GM12892 (cell line): ENCODE data around the gene OR8A1.

Source experiments
- POLR2A ChIP-seq: IDR thresholded peaks from 2 replicates; pipeline ENCODE4 v1.6.1; 2011; ENCODE audit warnings: low read depth, low read length, control low read depth
- POLR2AphosphoS5 ChIP-seq: IDR thresholded peaks from 2 replicates; pipeline ENCODE4 v1.6.1; 2011; ENCODE audit warnings: low read depth, low read length, control low read depth

DNA sequence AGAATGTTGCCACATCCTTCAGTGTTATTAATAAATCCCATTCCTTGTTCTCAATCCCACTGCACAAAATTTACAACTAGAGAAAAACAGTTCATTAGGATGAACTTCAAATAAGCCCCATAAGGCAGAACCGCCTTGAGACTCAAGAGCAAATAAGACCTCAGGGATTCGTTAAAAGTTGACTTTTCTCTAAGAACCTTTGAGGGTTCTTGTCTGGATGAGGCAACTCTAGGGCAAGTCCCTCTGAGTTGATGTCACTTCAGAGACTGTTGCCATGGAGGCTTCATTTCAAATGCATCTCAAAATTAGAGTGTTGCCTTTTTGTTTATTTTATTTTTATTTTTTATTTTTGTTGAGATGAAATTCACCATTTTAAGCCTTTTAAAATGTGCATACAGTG, 21.6 kb downstream of the OR8A1 start:
- TF ChIP-seq POLR2A (no peak), POLR2AphosphoS5 (no peak)
